D341Med (cell line): Measurements from ENCODE around the gene GPR142.

ENCODE experiments used
- DNase-seq: peaks from one replicate; pipeline ENCODE4 v3.0.0; 2012; ENCODE audit warnings: low spot score

Gene GPR142

DNA sequence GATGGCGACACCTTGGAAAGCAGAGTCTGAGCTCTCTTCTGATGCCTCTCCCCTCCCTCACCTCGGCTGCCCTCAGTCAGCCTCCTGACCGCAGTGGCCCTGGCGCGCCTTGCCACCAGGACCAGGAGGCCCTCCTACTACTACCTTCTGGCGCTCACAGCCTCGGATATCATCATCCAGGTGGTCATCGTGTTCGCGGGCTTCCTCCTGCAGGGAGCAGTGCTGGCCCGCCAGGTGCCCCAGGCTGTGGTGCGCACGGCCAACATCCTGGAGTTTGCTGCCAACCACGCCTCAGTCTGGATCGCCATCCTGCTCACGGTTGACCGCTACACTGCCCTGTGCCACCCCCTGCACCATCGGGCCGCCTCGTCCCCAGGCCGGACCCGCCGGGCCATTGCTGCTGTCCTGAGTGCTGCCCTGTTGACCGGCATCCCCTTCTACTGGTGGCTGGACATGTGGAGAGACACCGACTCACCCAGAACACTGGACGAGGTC is 4.4 kb downstream of the GPR142 start:
- no peak for DNase-seq

DNA sequence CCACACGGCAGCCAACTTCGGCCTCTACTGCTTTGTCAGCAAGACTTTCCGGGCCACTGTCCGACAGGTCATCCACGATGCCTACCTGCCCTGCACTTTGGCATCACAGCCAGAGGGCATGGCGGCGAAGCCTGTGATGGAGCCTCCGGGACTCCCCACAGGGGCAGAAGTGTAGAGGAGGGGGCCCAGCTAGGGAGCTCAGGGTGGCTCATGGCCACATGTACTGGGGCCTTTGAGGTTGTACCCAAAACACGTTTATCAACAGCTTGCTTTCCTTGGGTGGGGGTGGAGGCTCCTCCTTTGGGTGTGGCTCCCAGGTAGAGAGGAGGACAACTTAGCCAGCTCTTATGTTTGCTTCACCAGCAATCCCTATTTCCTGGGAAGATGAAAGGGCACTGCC is 5.1 kb downstream of the GPR142 start:
- DNase-seq, result no peak

DNA sequence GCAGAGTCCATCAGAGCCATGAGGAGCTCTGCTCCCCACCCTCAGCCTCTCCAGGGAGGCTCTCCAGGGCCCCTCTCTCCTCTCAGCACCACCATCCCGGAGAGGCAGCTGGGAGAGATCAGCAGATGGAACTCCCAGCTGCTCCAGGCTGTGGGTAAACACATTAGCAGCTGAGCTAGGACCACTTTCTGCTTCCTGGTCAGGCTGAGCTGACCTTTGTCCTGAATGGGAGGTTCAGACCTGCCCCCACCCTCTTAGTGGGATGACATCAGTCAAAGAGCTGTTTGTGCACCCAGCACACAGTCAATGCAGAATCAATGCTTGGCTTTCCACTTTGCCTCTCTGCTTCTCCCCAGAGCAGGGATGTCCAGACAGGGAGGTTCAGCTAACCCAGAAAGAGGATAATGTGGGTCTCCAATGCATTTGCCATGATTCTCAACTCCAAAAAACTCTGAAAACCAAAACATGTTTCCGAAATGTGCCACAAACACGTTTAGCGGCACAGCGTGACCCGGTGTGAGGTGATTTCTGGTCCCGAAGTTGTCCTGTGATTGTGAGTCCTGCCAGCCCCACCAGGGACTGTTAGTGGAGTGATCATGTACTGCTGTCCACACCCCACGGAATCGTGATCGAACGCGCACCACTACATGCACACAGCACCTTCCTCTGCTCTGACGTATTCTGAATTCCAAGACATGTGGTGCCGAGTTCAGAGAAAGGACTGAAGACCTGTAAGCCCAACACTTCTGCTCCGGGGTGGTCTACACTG is 6.7 kb downstream of the GPR142 start:
- DNase-seq, result no peak

GRCh38 chr17:74374858-74375257 is 7.6 kb downstream of the GPR142 start:
- DNase-seq, result no peak

DNA sequence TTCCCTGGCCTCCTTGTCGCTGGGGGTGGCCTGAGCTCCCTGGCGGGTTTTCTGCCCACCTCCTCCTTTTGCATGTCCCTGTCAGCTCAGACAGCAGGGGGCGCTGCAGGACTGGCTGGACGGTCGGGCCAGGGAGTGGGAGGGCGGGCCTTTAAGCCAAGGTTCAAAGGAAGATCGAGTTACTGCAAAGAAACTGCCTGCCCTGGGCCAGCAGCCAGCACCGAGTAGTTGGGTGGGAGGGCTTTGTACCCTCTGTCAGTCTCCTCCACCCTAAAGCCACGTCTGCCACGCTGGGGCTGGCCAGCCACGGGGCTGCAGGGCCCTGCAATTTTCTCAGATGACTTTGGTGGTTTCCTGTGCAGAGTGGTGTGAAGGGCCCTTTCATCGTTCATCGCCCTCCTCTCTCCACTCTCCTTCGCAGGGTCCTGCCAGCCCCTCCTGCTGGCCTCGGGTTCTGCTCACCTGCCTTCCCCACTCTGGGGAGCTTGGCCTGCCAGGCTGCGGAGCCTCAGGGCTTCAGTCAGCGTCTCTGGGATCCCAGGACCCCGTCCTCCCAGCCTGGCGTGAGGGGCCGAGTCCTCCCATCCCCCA is 12.3 kb downstream of the GPR142 start:
- peak; percentile 97 for DNase-seq

GRCh38 chr17:74380086-74380958 is 13.0 kb downstream of the GPR142 start:
- DNase-seq, result no peak

DNA sequence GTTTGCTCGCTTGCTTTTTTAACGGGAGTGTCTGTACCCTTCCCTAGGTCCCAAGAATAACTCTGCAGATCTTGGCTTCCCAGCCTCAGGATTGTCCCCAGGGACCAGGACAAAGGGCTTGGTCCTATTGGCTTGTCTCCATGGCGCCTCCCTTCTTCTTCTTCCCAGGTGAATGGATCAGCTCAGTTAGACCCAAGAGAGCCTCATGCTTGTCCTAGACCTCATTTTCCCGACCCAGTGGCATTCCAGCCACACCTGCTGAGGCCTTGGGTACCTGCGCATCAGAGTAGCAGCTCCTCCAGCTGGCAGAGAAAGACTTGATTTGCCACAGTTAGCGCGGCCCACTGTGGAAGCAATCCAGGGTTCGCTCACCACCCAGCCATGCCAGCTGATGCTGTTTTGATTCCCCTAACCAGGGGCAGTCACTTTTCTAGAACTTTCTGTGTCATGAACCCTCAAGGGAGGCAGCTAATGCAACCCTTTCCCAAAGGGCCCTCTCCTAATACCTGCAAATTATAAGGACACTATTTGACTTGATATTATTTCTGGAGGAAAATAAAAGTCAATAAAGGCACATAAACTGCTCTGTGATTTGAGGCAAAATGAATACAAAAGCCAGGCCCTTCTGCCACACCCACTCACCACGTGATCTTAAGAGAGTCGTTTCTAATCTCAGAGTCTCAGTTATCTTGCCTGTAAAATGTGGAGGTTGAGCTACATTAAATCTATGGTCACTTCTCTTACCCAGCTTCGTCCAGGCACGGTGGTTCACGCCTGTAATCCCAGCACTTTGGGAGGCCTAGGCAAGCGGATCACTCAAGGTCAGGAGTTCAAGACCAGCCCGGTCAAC is 13.9 kb downstream of the GPR142 start:
- no peak for DNase-seq

GRCh38 chr17:74383141-74383540 is 15.8 kb downstream of the GPR142 start:
- DNase-seq, result no peak

GRCh38 chr17:74385201-74385600 is 17.9 kb downstream of the GPR142 start:
- DNase-seq, result no peak

DNA sequence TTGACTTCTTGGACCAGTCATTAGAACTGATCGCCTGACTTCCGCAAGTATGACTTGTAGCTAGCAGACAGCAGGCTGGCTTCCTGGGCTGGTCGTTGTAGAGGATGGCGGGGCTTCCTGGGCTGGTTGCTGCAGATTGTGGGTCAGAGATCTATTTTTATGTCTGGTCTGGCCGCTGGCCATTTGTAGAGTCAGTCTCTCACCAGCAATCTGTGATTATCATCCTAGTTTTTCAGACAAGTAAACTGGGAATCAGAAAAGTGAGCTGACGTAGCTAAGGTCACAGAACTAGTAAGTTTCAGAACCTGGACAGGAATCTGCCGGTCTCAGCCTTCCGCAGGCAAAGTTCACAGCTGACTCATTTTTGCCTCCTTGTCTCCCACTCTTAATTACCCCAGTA is 19.1 kb downstream of the GPR142 start:
- no peak for DNase-seq

GRCh38 chr17:74387365-74388218 is 20.3 kb downstream of the GPR142 start:
- no peak for DNase-seq

- no peak for DNase-seq
These were observed 21.9 kb downstream of the GPR142 start for GRCh38 chr17:74389084-74389753.

- DNase-seq, result no peak
These were observed 22.8 kb downstream of the GPR142 start for GRCh38 chr17:74389937-74390679.

- no peak for DNase-seq
These were observed 23.7 kb downstream of the GPR142 start for GRCh38 chr17:74390680-74391653.

- DNase-seq, result no peak
These were observed 24.5 kb downstream of the GPR142 start for GRCh38 chr17:74391771-74392170.

- peak; percentile 60 for DNase-seq
These were observed 25.5 kb downstream of the GPR142 start for GRCh38 chr17:74392848-74393247.

GRCh38 chr17:74393346-74393942 is 26.1 kb downstream of the GPR142 start:
- DNase-seq, result no peak
